Retinal pigment epithelial cell (primary cell): Measurements from ENCODE around the gene ZNF556.

Experiments used
- DNase-seq: peaks from one replicate; pipeline ENCODE4 v3.0.0-alpha.2; 2010; ENCODE audit warnings: low read depth
- H3K4me3 ChIP-seq: 2 replicates; pipeline ENCODE4 v1.5.1; 2011; ENCODE audit warnings: mild to moderate bottlenecking, low read length, control low read depth, moderate library complexity
- TF ChIP-seq, protein P1 (sequence below): conservative IDR thresholded peaks from 2 replicates; pipeline ENCODE4 v1.5.1; 2011; ENCODE audit warnings: low read depth, low read length, control low read depth, inconsistent platforms

Gene ZNF556

DNA sequence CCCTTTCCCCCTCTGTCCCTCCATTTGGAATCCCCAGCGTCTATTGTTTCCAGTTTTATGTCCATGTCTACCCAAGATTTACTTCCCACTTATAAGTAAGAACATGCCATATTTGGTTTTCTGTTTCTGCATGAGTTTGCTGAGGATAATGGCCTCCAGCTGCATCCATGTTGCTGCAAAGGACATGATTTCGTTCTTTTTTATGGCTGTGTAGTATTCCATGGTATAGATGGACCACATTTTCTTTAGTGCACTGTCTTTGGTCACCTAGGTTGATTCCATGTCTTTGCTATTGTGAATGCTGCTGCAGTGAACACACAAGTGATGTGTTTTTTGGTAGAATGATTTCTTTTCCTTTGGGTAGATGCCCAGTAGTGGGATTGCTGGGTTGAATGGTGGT is 22.0 kb upstream of the ZNF556 start:
- DNase-seq = no peak
- H3K4me3 ChIP-seq = no peak overlapping the region
- TF ChIP-seq, protein P1, sequence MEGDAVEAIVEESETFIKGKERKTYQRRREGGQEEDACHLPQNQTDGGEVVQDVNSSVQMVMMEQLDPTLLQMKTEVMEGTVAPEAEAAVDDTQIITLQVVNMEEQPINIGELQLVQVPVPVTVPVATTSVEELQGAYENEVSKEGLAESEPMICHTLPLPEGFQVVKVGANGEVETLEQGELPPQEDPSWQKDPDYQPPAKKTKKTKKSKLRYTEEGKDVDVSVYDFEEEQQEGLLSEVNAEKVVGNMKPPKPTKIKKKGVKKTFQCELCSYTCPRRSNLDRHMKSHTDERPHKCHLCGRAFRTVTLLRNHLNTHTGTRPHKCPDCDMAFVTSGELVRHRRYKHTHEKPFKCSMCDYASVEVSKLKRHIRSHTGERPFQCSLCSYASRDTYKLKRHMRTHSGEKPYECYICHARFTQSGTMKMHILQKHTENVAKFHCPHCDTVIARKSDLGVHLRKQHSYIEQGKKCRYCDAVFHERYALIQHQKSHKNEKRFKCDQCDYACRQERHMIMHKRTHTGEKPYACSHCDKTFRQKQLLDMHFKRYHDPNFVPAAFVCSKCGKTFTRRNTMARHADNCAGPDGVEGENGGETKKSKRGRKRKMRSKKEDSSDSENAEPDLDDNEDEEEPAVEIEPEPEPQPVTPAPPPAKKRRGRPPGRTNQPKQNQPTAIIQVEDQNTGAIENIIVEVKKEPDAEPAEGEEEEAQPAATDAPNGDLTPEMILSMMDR = no peak

DNA sequence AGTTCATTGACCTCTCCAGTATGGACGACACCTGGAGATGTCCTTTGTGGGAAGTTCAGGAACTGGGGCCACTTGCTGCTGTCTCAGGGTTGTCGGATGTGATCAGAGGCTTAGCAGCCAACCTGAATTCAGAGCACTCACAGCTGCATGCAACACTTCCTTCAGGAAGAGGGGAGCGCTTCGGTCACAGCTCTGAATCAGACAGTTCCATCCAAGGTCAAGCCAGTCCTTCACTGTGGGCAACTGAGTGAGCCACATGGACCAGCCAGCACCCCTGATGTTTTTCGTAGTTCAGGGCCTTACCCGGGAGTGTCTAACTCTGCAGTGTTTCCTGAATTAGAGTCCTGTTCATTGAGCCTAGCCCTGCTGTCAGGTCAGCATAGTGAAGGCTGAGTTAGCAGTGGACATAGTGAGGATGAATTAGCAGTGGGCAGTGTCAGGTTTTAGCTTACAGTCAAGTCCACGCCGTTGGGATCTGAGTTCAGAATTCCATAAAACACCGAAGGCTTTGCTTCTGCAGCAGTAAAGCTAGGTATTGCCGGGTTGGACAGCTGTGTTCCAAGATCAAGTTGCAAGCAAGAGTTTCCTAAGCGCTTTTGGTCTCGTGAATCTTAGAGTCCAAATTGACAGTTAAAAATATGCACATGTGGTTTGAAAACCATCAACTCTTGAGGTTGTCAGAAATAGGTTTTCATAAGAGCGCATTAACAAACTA is 20.8 kb upstream of the ZNF556 start:
- TF ChIP-seq, protein P1 = no peak
- DNase-seq = no peak
- H3K4me3 ChIP-seq = no peak overlapping the region

DNA sequence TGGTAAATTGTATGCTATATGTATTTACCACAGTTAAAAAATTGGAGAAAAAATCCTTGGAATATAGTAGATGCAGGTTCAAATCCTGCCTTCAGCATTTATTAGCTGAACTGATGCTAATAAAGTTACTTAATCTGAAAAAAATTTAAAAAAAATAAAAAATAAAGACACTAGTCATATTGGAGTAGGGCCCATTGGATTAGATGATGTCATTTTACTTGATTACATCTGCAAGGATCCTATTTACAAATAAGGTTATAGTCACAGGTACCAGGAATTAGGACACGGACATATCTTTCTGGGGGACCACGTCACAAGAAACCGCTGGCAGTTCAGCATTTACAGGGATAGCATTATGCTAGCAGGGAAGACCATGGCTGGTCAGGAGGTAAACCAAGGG is 19.6 kb upstream of the ZNF556 start:
- no peak for DNase-seq
- TF ChIP-seq, protein P1 = no peak
- H3K4me3 ChIP-seq = no peak overlapping the region

DNA sequence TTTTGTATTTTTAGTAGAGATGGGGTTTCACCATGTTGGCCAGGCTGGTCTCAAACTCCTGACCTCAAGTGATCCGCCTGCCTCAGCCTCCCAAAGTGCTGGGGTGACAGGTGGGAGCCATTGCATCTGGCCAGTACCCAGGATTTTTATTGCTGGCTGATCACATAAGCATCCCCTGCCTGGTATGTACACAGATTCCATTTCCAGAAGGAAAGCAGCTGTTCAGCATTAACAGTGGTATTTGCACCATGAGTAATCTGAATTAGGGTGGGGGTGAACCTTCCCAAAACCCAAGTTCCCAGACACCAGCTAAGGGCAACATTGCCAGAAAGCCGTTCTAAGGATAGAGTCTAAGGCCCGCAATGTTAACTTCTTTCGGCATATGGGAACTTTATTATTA is 18.5 kb upstream of the ZNF556 start:
- TF ChIP-seq, protein P1 = no peak
- no peak for DNase-seq
- no peak overlapping the region for H3K4me3 ChIP-seq

DNA sequence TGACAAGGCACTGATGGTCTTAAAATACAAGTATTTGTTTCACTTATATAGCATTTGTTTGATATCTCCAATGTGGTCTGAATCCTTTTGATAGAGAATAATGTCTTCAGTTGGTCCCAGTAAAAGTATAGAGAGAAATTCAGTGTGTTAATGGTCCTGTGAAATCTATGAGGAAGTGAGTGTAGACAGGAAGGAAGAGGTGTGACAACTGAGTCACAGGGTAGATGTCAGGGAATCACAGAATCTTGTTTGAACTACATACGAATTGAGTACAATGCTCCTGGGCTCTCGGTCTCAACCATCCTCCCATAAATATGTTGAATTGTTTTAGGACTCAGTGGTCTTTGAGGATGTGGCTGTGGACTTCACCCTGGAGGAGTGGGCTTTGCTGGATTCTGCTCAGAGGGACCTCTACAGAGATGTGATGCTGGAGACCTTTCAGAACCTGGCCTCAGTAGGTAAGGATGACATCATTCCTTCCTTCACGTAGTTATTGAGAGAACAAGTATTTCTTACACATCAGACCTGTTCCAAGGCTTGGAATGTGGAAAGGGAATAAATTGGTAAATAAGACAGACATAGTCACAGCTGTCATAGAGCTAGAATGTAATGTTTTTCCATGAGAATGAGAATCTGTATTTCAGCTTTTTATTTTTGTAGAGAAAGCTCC is 16.7 kb upstream of the ZNF556 start:
- no peak for DNase-seq
- TF ChIP-seq, protein P1 = no peak
- H3K4me3 ChIP-seq = no peak overlapping the region

DNA sequence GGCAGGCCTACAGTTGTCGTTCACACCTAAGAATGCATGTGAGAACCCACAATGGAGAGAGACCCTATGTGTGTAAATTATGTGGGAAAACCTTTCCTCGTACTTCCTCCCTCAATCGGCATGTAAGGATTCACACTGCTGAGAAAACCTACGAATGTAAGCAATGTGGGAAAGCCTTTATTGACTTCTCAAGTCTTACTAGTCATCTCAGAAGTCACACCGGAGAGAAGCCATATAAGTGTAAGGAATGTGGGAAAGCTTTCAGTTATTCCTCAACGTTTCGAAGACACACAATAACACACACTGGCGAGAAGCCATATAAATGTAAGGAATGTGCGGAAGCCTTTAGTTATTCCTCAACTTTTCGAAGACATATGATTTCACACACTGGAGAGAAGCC is 14.5 kb upstream of the ZNF556 start:
- no peak overlapping the region for H3K4me3 ChIP-seq
- TF ChIP-seq, protein P1 = no peak
- DNase-seq = no peak

DNA sequence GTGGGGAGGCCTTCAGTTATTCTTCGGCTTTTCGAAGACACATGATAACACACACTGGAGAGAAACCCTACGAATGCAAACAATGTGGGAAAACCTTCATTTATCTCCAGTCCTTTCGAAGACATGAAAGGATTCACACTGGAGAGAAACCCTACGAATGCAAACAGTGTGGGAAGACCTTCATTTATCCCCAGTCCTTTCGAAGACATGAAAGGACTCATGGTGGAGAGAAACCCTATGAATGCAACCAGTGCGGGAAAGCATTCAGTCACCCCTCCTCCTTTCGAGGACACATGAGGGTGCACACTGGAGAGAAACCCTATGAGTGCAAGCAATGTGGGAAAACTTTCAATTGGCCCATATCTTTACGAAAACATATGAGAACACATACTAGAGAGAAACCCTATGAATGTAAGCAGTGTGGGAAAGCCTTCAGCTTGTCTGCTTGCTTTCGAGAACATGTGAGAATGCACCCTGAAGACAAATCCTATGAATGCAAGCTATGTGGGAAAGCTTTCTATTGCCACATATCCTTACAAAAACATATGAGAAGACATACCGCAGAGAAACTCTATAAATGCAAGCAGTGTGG is 14.0 kb upstream of the ZNF556 start:
- no peak for DNase-seq
- H3K4me3 ChIP-seq = no peak overlapping the region
- TF ChIP-seq, protein P1 = no peak
